Osteocyte (in vitro differentiated cells): ENCODE data around the gene ZCCHC24. TPM values are rescaled to one million over a fixed set of nuclear protein-coding genes. Genes with fewer than 3 reads are reported as not detected.

Source experiments
- DNase-seq: peaks from one replicate; pipeline ENCODE4 v3.0.0; 2021; ENCODE audit warnings: mixed read lengths; ENCODE audit not compliant: unreplicated experiment; ENCODE audit errors: extremely low spot score
- H3K27ac Mint-ChIP-seq: one replicate; pipeline ENCODE4 v1.8.0; 2021; ENCODE audit warnings: mild to moderate bottlenecking, mixed read lengths; ENCODE audit not compliant: unreplicated experiment
- H3K27me3 Mint-ChIP-seq: one replicate; pipeline ENCODE4 v1.8.0; 2021; ENCODE audit warnings: mixed read lengths; ENCODE audit not compliant: unreplicated experiment
- H3K36me3 Mint-ChIP-seq: one replicate; pipeline ENCODE4 v1.8.0; 2021; ENCODE audit warnings: mixed read lengths; ENCODE audit not compliant: unreplicated experiment
- H3K4me1 Mint-ChIP-seq: one replicate; pipeline ENCODE4 v1.8.0; 2021; ENCODE audit warnings: mixed read lengths; ENCODE audit not compliant: unreplicated experiment
- H3K4me3 Mint-ChIP-seq: one replicate; pipeline ENCODE4 v1.8.0; 2021; ENCODE audit warnings: mild to moderate bottlenecking, moderate library complexity, mixed read lengths; ENCODE audit not compliant: unreplicated experiment
- H3K9me3 Mint-ChIP-seq: one replicate; pipeline ENCODE4 v1.8.0; 2021; ENCODE audit warnings: mixed read lengths; ENCODE audit not compliant: unreplicated experiment
- total RNA-seq: library from RNA; stranded (reverse); gene quantifications from 2 replicates; pipeline ENCODE4 v1.2.1, GENCODE V29; 2021
- TF ChIP-seq, protein P1 (sequence below): fragments of 200-600 bp; sonication (generic); IDR thresholded peaks from 2 replicates; pipeline ENCODE4 v1.5.0; 2021; ENCODE audit warnings: antibody characterized with exemption, mild to moderate bottlenecking, moderate library complexity

The ZCCHC24 gene
- total RNA-seq, 1 donor from 2014 or later: 88.3 TPM

DNA sequence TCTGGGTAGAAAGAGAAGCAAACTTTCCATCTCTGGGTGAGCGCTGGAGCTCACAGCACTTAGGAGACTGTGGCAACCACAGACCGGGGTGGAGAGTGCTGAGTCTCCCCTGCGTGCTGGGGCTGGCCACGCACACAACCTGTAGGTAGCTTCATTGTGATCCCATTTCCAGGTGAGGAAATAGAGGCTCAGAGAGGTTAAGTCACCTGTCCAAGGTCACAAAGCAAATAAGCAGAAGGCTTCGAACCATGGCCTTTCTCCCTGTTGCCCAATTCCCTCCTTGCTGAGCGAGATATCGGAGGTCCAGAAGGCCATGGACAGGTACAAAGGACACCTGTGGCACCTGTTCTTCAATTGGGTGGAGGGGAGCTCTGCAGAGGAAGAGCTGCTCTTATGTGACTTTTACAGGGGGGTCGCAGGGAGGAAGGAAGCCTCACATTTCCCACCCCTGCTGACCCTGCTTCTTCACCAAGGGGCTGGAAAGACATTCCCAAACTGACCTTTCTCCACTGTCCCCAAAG, 39.4 kb downstream of the ZCCHC24 start:
- H3K9me3 Mint-ChIP-seq: no peaks in the 10 kb centered on the region
- peak overlapping the region; percentile 3 for H3K4me3 Mint-ChIP-seq

DNA sequence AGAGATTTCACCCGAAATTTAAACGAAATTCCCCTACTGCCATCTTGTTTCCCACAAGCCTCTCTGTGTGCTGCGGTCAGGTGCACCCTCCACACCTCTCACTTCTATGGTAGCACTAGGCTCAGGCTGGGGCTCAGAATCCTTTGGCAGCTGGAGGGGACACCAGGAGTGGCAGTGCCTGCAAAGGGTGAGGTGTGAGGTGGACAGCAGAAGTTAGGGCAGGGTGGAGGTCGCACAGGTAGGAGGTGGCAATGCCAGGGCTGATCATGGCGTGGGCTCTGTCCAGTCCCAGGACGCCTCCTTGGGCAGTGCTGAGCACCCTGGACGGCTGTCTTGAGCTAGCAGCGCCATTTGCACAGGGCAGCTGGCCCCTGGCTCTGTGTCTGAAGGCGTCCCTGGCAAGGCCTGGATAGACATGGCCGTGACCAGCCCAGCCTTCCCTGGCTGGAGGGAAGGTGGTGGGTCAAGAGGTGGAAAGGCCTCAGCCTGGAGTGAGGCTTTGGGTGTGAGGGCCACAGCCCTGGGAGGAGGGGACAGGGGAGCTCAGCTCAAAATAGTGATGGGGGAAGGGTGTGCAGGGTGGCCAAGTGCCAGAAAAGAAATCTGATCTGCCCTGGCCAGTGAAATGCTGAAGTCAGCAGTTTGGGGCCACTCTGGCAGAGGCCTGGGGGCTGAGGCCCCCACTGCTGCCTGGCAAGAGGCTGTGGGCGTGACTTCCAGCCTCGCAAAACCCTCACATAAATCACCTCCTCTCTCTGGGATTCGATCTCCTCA, 40.0 kb downstream of the ZCCHC24 start:
- no peaks in the 10 kb centered on the region for H3K27me3 Mint-ChIP-seq
- TF ChIP-seq, protein P1, sequence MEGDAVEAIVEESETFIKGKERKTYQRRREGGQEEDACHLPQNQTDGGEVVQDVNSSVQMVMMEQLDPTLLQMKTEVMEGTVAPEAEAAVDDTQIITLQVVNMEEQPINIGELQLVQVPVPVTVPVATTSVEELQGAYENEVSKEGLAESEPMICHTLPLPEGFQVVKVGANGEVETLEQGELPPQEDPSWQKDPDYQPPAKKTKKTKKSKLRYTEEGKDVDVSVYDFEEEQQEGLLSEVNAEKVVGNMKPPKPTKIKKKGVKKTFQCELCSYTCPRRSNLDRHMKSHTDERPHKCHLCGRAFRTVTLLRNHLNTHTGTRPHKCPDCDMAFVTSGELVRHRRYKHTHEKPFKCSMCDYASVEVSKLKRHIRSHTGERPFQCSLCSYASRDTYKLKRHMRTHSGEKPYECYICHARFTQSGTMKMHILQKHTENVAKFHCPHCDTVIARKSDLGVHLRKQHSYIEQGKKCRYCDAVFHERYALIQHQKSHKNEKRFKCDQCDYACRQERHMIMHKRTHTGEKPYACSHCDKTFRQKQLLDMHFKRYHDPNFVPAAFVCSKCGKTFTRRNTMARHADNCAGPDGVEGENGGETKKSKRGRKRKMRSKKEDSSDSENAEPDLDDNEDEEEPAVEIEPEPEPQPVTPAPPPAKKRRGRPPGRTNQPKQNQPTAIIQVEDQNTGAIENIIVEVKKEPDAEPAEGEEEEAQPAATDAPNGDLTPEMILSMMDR: no peak
- peak overlapping the region; percentile 3 for H3K4me3 Mint-ChIP-seq
- H3K9me3 Mint-ChIP-seq: no peaks in the 10 kb centered on the region
- peak overlapping the region; percentile 98 for H3K27ac Mint-ChIP-seq
- peaks cover 61% of the 10 kb centered on the region for H3K4me1 Mint-ChIP-seq
- H3K36me3 Mint-ChIP-seq: peaks cover 16% of the 10 kb centered on the region
- no peak for DNase-seq

More for the DNA sequence above, 39.4 kb downstream of the ZCCHC24 start:
- Mint-ChIP-seq H3K27ac (peak overlapping the region; percentile 39), H3K27me3 (no peaks in the 10 kb centered on the region), H3K36me3 (peaks cover 17% of the 10 kb centered on the region), H3K4me1 (peaks cover 55% of the 10 kb centered on the region)
- TF ChIP-seq, protein P1: no peak
- no peak for DNase-seq

DNA sequence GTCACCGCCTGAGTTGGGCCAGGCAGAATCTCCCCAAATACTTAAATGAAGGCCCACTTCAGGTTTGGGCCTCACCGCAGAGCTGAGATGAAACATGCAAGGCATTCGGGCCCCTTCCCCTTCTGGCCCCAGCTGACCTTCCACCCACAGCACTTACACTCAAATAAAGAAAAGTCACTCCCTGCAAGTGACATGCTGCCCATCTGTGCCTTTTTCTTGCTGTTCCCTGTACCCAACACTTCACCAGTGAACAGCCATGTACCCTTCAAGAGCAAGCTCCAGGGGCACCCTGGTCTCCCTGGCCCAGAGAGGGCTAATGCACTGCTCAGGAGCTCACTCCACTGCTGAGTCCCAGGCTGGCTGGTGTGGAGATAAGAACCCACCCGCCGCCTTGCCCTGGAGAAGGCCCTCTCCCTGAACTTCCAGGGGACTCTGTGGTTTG, 40.7 kb downstream of the ZCCHC24 start:
- H3K4me3 Mint-ChIP-seq: peak overlapping the region; percentile 49
- H3K4me1 Mint-ChIP-seq: peaks cover 68% of the 10 kb centered on the region
- DNase-seq: no peak
- peaks cover 11% of the 10 kb centered on the region for H3K36me3 Mint-ChIP-seq
- H3K27me3 Mint-ChIP-seq: no peaks in the 10 kb centered on the region
- peak overlapping the region; percentile 98 for H3K27ac Mint-ChIP-seq
- TF ChIP-seq, protein P1: no peak
- no peaks in the 10 kb centered on the region for H3K9me3 Mint-ChIP-seq

DNA sequence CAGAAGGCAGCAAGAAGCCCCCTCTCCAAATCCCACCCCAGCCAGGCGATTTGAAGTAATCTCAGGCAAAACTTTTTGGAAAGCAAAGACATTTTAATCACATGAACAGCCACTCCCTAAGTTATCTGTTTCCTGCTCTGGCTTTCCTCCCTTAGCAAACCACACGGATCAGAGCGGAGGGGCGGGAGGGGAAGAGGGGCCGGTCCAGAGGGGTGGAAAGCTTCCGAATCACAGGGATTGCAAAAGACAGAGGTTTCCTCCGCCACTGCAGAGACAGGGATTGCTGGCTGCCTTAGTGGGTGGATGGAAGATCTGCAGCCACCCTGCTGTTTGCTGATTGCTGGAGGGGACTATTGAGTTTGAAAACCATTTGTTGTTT, 41.2 kb downstream of the ZCCHC24 start:
- Mint-ChIP-seq H3K4me1 (peaks cover 73% of the 10 kb centered on the region), H3K27ac (peak overlapping the region; percentile 98)

More for the DNA sequence above, 41.2 kb downstream of the ZCCHC24 start:
- TF ChIP-seq, protein P1: no peak
- H3K9me3 Mint-ChIP-seq: no peaks in the 10 kb centered on the region
- no peaks in the 10 kb centered on the region for H3K27me3 Mint-ChIP-seq
- H3K4me3 Mint-ChIP-seq: peak overlapping the region; percentile 14
- no peak for DNase-seq
- H3K36me3 Mint-ChIP-seq: peaks cover 11% of the 10 kb centered on the region
